Measurements from ENCODE around the gene TNS3.

The TNS3 gene

DNA sequence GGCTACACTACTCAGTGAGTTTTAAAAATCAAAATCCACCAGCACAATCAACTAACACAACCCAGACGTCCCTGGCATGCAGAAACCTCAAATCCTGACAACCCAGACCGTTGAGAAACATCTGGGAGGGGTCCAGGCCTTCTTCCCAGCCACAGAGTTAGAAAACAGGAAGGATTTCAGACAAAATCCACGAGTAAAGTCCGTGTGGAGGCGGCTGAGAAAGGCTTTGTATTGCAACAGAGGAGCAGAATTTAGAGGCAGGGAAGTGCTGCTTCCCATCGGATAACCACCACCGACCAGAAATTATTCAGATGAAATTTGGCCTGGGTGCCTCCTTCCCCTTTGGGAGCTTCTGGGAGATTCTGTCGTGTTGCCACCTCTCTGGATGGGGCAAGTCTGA lies 61.5 kb downstream of the TNS3 start:
- no peak overlapping the region for H3K4me3 Mint-ChIP-seq
- H3K36me3 Mint-ChIP-seq (ENCODE audit: low read depth), result peaks cover 53% of the 10 kb centered on the region
- no peaks in the 10 kb centered on the region for H3K9me3 Mint-ChIP-seq
- no peak overlapping the region for H3K27ac Mint-ChIP-seq
- peaks cover 47% of the 10 kb centered on the region for H3K4me1 Mint-ChIP-seq
- no peak for DNase-seq
- TF ChIP-seq, protein P1, sequence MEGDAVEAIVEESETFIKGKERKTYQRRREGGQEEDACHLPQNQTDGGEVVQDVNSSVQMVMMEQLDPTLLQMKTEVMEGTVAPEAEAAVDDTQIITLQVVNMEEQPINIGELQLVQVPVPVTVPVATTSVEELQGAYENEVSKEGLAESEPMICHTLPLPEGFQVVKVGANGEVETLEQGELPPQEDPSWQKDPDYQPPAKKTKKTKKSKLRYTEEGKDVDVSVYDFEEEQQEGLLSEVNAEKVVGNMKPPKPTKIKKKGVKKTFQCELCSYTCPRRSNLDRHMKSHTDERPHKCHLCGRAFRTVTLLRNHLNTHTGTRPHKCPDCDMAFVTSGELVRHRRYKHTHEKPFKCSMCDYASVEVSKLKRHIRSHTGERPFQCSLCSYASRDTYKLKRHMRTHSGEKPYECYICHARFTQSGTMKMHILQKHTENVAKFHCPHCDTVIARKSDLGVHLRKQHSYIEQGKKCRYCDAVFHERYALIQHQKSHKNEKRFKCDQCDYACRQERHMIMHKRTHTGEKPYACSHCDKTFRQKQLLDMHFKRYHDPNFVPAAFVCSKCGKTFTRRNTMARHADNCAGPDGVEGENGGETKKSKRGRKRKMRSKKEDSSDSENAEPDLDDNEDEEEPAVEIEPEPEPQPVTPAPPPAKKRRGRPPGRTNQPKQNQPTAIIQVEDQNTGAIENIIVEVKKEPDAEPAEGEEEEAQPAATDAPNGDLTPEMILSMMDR (IDR thresholded peaks at IDR 0.05), result no peak
- H3K27me3 Mint-ChIP-seq (ENCODE audit: low read depth, poor library complexity), result no peaks in the 10 kb centered on the region

DNA sequence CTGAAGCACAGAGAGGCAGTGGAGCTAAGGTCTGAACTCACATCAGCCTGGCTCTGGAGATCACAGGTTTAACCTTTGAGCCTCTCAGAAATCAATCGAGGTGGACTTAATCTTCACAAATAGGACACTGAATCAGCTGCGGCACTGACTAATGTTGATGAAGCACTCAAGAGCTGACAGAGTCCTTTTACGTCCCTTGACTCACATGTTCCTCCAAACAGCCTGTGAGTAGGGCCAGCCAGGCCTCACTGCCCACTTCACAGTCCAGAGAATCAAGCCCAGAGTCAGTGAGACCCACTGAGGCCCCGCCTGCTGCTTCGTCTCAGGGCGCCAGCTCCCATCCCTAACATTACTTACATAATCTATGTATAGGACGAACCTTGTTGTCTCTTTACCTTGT lies 63.1 kb downstream of the TNS3 start:
- peaks cover 47% of the 10 kb centered on the region for H3K4me1 Mint-ChIP-seq
- H3K4me3 Mint-ChIP-seq, result no peak overlapping the region
- peak overlapping the region; percentile 64 for H3K27ac Mint-ChIP-seq
- peaks cover 41% of the 10 kb centered on the region for H3K36me3 Mint-ChIP-seq (ENCODE audit: low read depth)
- H3K27me3 Mint-ChIP-seq (ENCODE audit: low read depth, poor library complexity), result no peaks in the 10 kb centered on the region
- no peaks in the 10 kb centered on the region for H3K9me3 Mint-ChIP-seq
- TF ChIP-seq, protein P1 (IDR thresholded peaks at IDR 0.05), result no peak
- DNase-seq, result no peak

- no peaks in the 10 kb centered on the region for H3K9me3 Mint-ChIP-seq
- no peak for DNase-seq
- H3K27me3 Mint-ChIP-seq (ENCODE audit: low read depth, poor library complexity), result no peaks in the 10 kb centered on the region
- H3K4me1 Mint-ChIP-seq, result peaks cover 47% of the 10 kb centered on the region
- no peak overlapping the region for H3K4me3 Mint-ChIP-seq
- TF ChIP-seq, protein P1 (IDR thresholded peaks at IDR 0.05), result no peak
- peak overlapping the region; percentile 59 for H3K27ac Mint-ChIP-seq
- peaks cover 32% of the 10 kb centered on the region for H3K36me3 Mint-ChIP-seq (ENCODE audit: low read depth)
These were observed 64.0 kb downstream of the TNS3 start for GRCh38 chr7:47517821-47518480.

DNA sequence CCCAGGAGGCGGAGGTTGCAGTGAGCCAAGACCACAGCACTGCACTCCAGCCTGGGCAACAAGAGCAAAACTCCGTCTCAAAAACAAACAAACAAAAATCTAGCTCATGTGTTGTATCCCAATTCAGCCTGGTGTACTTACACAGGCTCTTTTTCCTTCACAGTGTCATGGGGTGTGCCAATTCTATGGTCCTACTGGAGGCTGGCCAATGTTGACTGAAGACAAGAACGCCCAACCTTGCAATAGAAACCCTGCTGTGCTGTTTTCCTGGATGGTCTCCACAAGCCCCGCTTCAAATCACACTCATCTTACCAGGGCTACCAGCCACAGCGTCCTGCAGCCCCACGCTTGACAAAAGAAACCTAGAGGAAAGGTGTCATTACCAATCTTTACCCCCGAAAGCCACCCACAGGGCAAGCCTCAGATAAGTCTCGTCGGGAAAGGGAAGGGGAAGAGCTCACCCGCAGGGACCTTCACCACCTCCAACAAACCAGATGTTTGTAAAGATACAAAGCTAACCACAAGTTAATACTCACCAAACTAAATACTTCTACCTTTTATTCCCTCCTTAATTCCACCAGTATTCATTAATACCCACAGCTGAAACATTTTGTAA lies 64.8 kb downstream of the TNS3 start:
- peaks cover 47% of the 10 kb centered on the region for H3K4me1 Mint-ChIP-seq
- no peak overlapping the region for H3K4me3 Mint-ChIP-seq
- no peaks in the 10 kb centered on the region for H3K9me3 Mint-ChIP-seq
- H3K27ac Mint-ChIP-seq, result no peak overlapping the region
- peaks cover 26% of the 10 kb centered on the region for H3K36me3 Mint-ChIP-seq (ENCODE audit: low read depth)
- DNase-seq, result no peak
- H3K27me3 Mint-ChIP-seq (ENCODE audit: low read depth, poor library complexity), result no peaks in the 10 kb centered on the region
- TF ChIP-seq, protein P1 (IDR thresholded peaks at IDR 0.05), result no peak

GRCh38 chr7:47516386-47516785 lies 65.5 kb downstream of the TNS3 start:
- Mint-ChIP-seq H3K4me3 (no peak overlapping the region), H3K4me1 (peaks cover 41% of the 10 kb centered on the region), H3K27ac (no peak overlapping the region), H3K9me3 (no peaks in the 10 kb centered on the region), H3K36me3 (ENCODE audit: low read depth) (peaks cover 21% of the 10 kb centered on the region), H3K27me3 (ENCODE audit: low read depth, poor library complexity) (no peaks in the 10 kb centered on the region)
- TF ChIP-seq, protein P1 (IDR thresholded peaks at IDR 0.05), result no peak
- DNase-seq, result no peak

Measured in nephron progenitor cell (in vitro differentiated cells).